ENCODE measurements around the gene VCL.
"Not testable (repeated sequence)": the region's sequence is repeated elsewhere in the genome, so short reads cannot be mapped to it uniquely, and the experiment has no call there.

Gene VCL

GRCh38 chr10:74140553-74140952 is 142.6 kb downstream of the VCL start:
- TF ChIP-seq, protein P1, sequence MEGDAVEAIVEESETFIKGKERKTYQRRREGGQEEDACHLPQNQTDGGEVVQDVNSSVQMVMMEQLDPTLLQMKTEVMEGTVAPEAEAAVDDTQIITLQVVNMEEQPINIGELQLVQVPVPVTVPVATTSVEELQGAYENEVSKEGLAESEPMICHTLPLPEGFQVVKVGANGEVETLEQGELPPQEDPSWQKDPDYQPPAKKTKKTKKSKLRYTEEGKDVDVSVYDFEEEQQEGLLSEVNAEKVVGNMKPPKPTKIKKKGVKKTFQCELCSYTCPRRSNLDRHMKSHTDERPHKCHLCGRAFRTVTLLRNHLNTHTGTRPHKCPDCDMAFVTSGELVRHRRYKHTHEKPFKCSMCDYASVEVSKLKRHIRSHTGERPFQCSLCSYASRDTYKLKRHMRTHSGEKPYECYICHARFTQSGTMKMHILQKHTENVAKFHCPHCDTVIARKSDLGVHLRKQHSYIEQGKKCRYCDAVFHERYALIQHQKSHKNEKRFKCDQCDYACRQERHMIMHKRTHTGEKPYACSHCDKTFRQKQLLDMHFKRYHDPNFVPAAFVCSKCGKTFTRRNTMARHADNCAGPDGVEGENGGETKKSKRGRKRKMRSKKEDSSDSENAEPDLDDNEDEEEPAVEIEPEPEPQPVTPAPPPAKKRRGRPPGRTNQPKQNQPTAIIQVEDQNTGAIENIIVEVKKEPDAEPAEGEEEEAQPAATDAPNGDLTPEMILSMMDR (IDR thresholded peaks at IDR 0.05; ENCODE audit: insufficient read depth, low read depth, low read length, missing control alignments): no peak
- H3K4me3 ChIP-seq (ENCODE audit: low read depth, low read length): no peak overlapping the region
- DNase-seq (ENCODE audit: low read depth): no peak

DNA sequence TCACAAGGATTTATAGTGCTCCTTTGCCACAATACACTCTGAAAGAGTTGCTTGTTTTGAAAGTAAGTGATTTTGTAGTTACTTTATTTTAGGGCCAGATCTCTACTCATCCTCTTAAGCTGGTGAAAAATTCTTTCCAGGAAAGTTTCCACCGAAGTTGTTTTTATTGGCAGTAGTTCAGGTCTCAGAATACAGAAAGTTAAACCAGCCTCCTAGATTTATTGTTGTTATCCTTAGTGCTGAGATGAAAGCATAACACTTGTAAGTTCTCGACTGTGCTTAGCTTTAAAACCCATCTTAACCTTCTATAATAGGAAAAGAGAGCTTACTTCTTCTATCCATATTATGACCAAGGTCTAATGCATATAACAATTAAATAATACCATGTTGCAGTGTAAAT is 147.2 kb downstream of the VCL start:
- DNase-seq (ENCODE audit: low read depth): no peak
- TF ChIP-seq, protein P1 (IDR thresholded peaks at IDR 0.05; ENCODE audit: insufficient read depth, low read depth, low read length, missing control alignments): no peak
- H3K4me3 ChIP-seq (ENCODE audit: low read depth, low read length): no peak overlapping the region

DNA sequence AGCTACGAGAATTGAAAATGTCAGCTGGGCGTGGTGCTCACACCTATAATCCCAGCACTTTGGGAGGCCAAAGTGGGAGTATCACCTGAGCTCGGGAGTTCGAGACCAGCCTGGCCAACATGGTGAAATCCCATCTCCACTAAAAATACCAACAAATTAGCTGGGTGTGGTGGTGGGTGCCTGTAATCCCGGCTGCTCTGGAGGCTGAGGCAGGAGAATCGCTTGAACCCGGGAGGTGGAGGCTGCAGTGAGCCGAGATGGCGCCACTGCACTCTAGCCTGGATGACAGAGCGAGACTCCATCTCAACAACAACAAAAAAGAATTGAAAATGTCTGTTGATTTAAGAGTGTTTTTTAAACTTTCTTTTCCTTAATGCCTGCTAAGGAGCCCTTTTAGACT is 149.1 kb downstream of the VCL start:
- not testable (repeated sequence) for H3K4me3 ChIP-seq (ENCODE audit: low read depth, low read length); DNase-seq (ENCODE audit: low read depth)

DNA sequence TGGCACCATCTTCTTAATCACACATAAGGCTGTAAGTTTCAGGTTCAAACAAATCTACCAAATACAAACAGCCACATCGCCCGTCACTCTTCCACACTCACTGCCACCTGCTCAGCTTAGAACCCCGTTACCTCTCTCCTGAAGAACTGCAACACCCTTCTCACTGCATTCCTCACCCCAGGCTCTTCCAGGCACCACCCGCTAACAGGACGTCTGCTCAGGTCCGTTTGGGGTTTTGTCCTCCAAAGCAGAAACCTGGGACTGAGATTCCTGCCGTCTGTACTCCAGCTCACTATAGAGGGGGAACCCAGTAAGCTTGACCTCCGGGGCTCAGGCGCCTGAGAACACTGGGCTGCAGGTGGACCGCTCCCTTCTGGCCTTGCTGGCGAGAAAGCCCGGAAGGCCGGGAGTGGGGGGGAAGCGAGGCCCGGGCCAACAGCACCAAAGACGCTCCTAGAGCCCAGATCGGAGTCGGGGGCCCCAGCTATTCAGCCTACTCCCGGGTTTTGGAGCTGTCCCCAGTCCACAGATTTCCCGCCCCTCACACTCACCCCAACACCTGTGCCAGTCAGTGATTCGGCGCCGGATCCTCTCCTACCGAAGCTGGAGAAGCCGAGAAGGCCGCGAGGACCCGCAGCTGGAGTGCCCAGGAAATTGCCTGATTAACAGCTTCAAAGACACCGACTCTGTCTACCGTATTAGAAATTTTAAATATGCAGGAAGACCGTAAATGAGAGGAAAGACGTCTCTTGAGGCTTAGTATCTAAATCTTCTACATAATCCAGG is 152.5 kb downstream of the VCL start, which contains the start of gene AP3M1:
AP3M1 (minus strand) TSS at position 625 of the 786 bp plus-strand sequence. CDS start 12,449 bp downstream, outside the sequence.
- peak; percentile 91 for DNase-seq (ENCODE audit: low read depth)
- TF ChIP-seq, protein P1 (IDR thresholded peaks at IDR 0.05; ENCODE audit: insufficient read depth, low read depth, low read length, missing control alignments): no peak
- peak within 1 kb of the TSS; percentile 99 for H3K4me3 ChIP-seq (ENCODE audit: low read depth, low read length)

DNA sequence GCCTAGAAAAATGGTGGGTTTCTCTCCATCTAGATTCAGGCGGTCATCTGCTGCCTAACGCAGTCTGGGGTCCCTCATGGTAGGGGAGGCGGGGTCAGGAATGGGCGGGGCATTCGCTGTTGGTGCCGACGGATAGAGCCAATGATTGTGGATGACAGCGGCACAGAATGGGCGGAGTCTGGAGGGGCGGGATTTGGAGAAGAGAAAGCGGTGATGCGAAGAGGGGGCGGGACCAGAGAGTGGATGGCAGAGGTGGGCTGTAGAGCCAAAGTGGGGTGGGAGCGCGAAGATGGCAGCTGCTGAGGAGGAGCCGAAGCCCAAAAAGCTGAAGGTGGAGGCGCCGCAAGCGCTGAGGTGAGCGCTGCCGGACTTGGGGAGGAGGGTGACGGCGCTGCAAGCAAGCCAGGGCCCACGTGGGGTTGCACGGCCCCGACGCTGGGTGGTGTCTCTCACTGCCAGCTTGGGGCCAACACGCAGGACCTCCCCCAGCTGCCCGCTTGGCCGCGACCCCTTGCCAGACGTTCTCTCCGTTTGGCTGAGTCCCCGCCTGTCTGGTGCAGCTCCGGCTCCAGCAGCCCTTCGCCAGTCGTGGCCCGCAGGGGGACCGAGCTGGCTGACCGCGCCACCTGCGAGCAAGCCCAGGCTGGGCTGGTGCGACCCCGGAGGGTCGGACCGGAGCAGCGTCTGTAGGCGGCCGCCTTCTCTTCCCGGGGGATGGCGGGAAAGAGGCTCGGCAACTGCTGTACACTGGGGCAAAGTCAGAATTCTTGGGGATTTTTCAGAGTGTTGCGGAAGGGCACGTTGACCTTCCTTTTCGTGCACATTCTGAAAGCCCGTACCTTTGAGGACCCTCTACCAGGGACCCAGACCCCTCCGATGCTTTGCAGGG is 153.3 kb downstream of the VCL start, which contains the start of gene ADK:
ADK (plus strand) TSS at position 232 of the 889 bp plus-strand sequence; CDS start at position 290, 58 bp downstream.
- TF ChIP-seq, protein P1 (IDR thresholded peaks at IDR 0.05; ENCODE audit: insufficient read depth, low read depth, low read length, missing control alignments): no peak
- H3K4me3 ChIP-seq (ENCODE audit: low read depth, low read length): peak within 1 kb of the TSS; percentile 99
- peak; percentile 99 for DNase-seq (ENCODE audit: low read depth)

DNA sequence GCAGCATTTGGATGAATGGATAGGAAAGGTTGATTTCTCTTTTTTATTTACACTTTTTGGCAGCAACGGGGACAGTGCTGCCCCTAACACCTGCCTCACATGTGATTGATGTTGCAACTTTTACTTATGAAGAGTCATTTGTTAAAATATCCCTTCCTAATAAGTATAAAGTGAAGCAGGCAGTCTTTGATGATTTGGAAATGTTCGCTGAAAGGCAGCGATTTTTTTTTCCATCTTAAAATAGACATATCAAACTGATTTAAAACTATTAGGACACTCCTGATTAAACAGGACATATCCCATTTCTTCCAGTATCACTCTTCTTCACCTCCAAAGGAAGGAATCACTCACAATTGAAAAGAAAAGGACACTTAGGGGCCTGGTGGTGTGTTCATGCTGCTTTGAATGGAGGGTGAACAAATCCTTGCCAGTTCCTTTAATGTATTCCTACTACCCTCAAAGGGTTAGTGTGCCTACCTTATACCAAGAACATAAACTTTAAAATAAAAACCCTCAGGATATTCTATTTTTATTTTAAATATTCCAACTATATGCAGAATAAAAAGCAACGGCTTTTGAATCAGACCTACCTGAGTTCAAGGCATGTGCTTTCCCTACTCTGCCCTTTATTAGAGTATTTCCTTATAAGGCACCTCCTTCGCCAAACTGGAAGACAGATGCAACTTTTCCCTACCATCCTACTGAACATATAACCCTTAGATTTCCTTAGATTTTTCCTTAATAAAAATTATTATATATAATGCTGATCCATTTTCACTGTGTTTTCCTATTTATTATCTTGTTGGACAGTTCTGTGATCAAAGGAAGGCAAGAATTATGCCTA is 154.2 kb downstream of the VCL start:
- no peak for DNase-seq (ENCODE audit: low read depth)
- TF ChIP-seq, protein P1 (IDR thresholded peaks at IDR 0.05; ENCODE audit: insufficient read depth, low read depth, low read length, missing control alignments): no peak
- H3K4me3 ChIP-seq (ENCODE audit: low read depth, low read length): peak overlapping the region; percentile 99

All from GM12865 (cell line).